Thyroid gland (tissue), 4 donors: ENCODE data around the gene OAS3. TPM values are rescaled to one million over a fixed set of nuclear protein-coding genes. Genes with fewer than 3 reads are reported as not detected.

Experiments used
- DNase-seq, 2 donors: peaks; one replicate each; pipeline ENCODE4 v3.0.0-alpha.2; 2019
- H3K27ac ChIP-seq, 3 donors: fragments of 200-600 bp; sonication (generic); 1 replicate in 2 of 3; 2 replicates in 1 of 3; pipeline ENCODE4 v1.5.1; 2016 to 2019; ENCODE audit warnings: mild to moderate bottlenecking in 1 of 3, moderate library complexity in 1 of 3
- H3K27me3 ChIP-seq: fragments of 200-600 bp; sonication (generic); one replicate; pipeline ENCODE4 v1.5.1; 2019
- H3K36me3 ChIP-seq, 2 donors: fragments of 200-600 bp; sonication (generic); one replicate each; pipeline ENCODE4 v1.5.1; 2016 to 2019
- H3K4me1 ChIP-seq, 2 donors: fragments of 200-600 bp; sonication (generic); one replicate each; pipeline ENCODE4 v1.5.1; 2017 to 2019
- H3K4me3 ChIP-seq, 3 donors: fragments of 200-600 bp; sonication (generic); replicated peaks in 1 of 3; 1 replicate in 2 of 3; 2 replicates in 1 of 3; pipeline ENCODE4 v1.5.1; 2016; ENCODE audit warnings: mild to moderate bottlenecking in 1 of 3
- H3K9me3 ChIP-seq: fragments of 200-600 bp; sonication (generic); one replicate; pipeline ENCODE4 v1.5.1; 2017
- POLR2A ChIP-seq, 2 donors: fragments of 450-650 bp; IDR thresholded peaks; one replicate each; pipeline ENCODE4 v1.6.1; 2017; ENCODE audit warnings: antibody characterized with exemption in 2 of 2, mild to moderate bottlenecking in 2 of 2, moderate library complexity in 1 of 2
- WGBS, 2 donors: methylation state at CpG; one replicate each; pipeline ENCODE4 v1.1.5; 2017; 5-methylcytosine and 5-hydroxymethylcytosine counted together
- intact Hi-C: fragments of 100-400 bp; cut with DNase I; formaldehyde crosslinking; loops from one replicate; pipeline ENCODE4 v1.15.1; 2023
- total RNA-seq, 4 donors: library from RNA; depleted of rRNA; stranded (reverse); fragments of >200 nt; gene quantifications; one replicate each; pipeline ENCODE4 v1.2.3, GENCODE V29; 2016
- TF ChIP-seq, protein P1 (sequence below), 6 experiments: fragments of 200-600 bp in 3 of 6; fragments of 450-650 bp in 3 of 6; sonication (generic) in 3 of 6; IDR thresholded peaks; one replicate each; pipeline ENCODE4 v1.5.1; 2016 to 2019; ENCODE audit warnings: antibody characterized with exemption in 6 of 6, mild to moderate bottlenecking in 2 of 6, inconsistent platforms in 1 of 6, moderate library complexity in 1 of 6

Gene OAS3
- total RNA-seq, 4 donors from 2014 or later, result 3.0 to 7.4 (median 5.7) TPM

DNA sequence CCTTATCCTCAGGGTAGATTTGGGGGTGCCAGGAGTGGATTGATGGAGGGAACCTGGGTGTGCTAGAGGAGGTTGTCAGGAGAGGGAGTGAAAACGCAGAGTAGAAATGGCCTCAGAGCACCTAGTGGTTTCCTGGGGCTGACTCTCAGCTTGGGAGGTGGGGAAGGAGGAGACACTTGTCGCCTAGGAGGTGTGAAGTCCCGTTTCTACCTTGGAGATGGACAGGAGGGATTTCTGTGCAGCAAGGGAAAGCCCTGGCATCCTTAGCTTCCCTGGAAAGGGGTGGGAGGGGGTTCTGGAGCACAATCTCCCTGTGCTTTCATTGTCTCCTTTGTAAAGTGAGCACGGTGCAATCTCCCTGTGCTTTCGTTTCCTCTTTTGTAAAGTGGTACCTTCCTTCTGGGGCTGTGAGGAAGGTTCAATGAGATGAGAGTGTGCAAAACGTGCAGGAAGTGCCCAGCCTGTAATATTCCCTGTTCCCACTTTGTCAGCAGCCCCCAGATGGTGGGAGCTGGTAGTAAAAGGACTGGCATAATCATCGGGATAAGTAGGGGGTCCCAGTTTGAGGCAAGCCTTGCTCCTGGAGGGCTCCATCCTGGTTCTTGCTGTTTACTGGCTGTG, 1.6 kb downstream of the OAS3 start:
- Histone ChIP-seq H3K27ac (no peak overlapping the region), H3K27me3 (no peaks in the 10 kb centered on the region), H3K4me1 (peaks cover 7 to 11% of the 10 kb centered on the region in 2 donors), H3K4me3 (no peak overlapping the region), H3K36me3 (no peaks in the 10 kb centered on the region), H3K9me3 (no peaks in the 10 kb centered on the region)
- no peak for DNase-seq
- 68 to 78% methylated on average over 7 of the region's 7 CpGs for WGBS, 2 donors
- TF ChIP-seq, protein P1, sequence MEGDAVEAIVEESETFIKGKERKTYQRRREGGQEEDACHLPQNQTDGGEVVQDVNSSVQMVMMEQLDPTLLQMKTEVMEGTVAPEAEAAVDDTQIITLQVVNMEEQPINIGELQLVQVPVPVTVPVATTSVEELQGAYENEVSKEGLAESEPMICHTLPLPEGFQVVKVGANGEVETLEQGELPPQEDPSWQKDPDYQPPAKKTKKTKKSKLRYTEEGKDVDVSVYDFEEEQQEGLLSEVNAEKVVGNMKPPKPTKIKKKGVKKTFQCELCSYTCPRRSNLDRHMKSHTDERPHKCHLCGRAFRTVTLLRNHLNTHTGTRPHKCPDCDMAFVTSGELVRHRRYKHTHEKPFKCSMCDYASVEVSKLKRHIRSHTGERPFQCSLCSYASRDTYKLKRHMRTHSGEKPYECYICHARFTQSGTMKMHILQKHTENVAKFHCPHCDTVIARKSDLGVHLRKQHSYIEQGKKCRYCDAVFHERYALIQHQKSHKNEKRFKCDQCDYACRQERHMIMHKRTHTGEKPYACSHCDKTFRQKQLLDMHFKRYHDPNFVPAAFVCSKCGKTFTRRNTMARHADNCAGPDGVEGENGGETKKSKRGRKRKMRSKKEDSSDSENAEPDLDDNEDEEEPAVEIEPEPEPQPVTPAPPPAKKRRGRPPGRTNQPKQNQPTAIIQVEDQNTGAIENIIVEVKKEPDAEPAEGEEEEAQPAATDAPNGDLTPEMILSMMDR (IDR thresholded peaks at IDR 0.05), result no peak
- TF ChIP-seq POLR2A (IDR thresholded peaks at IDR 0.05), result no peak
- intact Hi-C loops, result no loop called here

DNA sequence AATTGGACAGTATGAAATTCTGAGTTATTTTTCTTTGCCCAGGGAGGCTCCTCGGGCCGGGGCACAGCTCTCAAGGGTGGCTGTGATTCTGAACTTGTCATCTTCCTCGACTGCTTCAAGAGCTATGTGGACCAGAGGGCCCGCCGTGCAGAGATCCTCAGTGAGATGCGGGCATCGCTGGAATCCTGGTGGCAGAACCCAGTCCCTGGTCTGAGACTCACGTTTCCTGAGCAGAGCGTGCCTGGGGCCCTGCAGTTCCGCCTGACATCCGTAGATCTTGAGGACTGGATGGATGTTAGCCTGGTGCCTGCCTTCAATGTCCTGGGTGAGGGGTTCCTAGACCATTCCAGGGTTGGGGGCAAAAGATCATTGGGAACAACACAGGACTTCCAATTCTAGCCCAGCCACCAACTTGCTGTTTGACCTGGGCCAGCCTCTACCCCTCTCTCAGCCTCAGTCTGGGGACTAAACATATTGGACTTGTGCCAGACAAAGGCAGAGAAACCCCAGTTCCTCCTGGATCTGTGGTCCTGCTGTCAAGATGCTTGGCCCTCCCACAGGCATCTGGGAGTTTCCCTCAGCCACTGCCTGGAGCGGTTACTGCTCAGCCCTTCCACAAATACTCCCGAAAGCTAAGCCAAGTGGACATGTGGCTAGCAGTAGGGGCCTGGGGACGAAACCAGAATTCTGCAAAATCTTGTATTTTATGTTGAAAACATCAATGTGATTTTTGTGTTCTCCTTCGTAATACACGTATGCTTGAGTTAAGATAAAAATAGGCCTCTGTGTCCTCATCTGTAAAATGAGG, 3.5 kb downstream of the OAS3 start:
- TF ChIP-seq, protein P1 (IDR thresholded peaks at IDR 0.05), result no peak
- no peak for TF ChIP-seq POLR2A (IDR thresholded peaks at IDR 0.05)
- intact Hi-C loops, result no loop called here
- Histone ChIP-seq H3K36me3 (no peaks in the 10 kb centered on the region), H3K27me3 (no peaks in the 10 kb centered on the region), H3K4me1 (peaks cover 7 to 11% of the 10 kb centered on the region in 2 donors), H3K27ac (no peak overlapping the region), H3K9me3 (no peaks in the 10 kb centered on the region), H3K4me3 (no peak overlapping the region)
- no peak for DNase-seq
- 88 to 92% methylated on average over 15 to 16 of the region's 16 CpGs for WGBS, 2 donors

DNA sequence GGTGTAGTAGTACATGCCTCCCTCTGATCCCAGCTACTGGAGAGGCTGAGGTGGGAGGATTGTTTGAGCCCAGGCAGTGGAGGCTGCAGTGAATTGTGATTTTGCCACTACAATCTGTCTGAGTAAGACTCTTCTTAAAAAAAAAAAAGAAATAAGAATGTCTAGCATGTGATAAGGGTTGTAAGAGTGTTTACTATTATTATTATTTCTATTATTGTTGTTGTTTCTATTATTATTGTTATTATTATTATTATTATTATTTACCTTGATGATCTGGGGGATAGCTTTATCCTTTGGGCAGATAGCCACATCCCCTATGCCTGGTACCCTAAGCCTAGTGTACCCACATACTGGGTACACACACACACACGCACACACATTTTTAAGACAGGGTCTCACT, 4.3 kb downstream of the OAS3 start:
- Histone ChIP-seq H3K27ac (no peak overlapping the region), H3K9me3 (no peaks in the 10 kb centered on the region), H3K4me3 (no peak overlapping the region), H3K27me3 (no peaks in the 10 kb centered on the region), H3K36me3 (peaks cover 0 to 5% of the 10 kb centered on the region in 2 donors), H3K4me1 (peaks cover 7 to 11% of the 10 kb centered on the region in 2 donors)
- DNase-seq, result no peak
- WGBS, 2 donors, result 96 to 100% methylated on average over 1 of the region's 1 CpG
- TF ChIP-seq POLR2A (IDR thresholded peaks at IDR 0.05), result no peak
- TF ChIP-seq, protein P1 (IDR thresholded peaks at IDR 0.05), result no peak
- intact Hi-C loops, result no loop called here

- H3K9me3 ChIP-seq, result no peaks in the 10 kb centered on the region
- no peak overlapping the region for H3K4me3 ChIP-seq
- no peaks in the 10 kb centered on the region for H3K27me3 ChIP-seq
- 92% methylated on average over 15 of the region's 15 CpGs for WGBS, 2 donors
- TF ChIP-seq, protein P1 (IDR thresholded peaks at IDR 0.05), result no peak
- TF ChIP-seq POLR2A (IDR thresholded peaks at IDR 0.05), result no peak
- no peak for DNase-seq
- peaks cover 4 to 6% of the 10 kb centered on the region in 2 donors for H3K4me1 ChIP-seq
- intact Hi-C loops, result no loop called here
- no peak overlapping the region for H3K27ac ChIP-seq
- peaks cover 0 to 5% of the 10 kb centered on the region in 2 donors for H3K36me3 ChIP-seq
These were observed 5.9 kb downstream of the OAS3 start for GRCh38 chr12:112944024-112944690.
